Smooth muscle cell of the brain vasculature (primary cell): ENCODE results near the gene SHF.
"Not testable (repeated sequence)": the region's sequence is repeated elsewhere in the genome, so short reads cannot be mapped to it uniquely, and the experiment has no call there.

Experiments
- DNase-seq: peaks from one replicate; pipeline ENCODE4 v3.0.0-alpha.2; 2012; ENCODE audit warnings: low read depth, low spot score

The SHF gene

GRCh38 chr15:45147606-45148005, 40.2 kb downstream of the SHF start:
- no peak for DNase-seq

GRCh38 chr15:45146405-45146804, 41.4 kb downstream of the SHF start:
- no peak for DNase-seq

- DNase-seq = no peak
These were observed 43.0 kb downstream of the SHF start for GRCh38 chr15:45144775-45145174.

- no peak for DNase-seq
These were observed 43.8 kb downstream of the SHF start for GRCh38 chr15:45143946-45144345.

- DNase-seq = no peak
These were observed 44.7 kb downstream of the SHF start for GRCh38 chr15:45143056-45143455.

GRCh38 chr15:45141386-45141785, 46.4 kb downstream of the SHF start:
- DNase-seq = no peak

- no peak for DNase-seq
These were observed 47.1 kb downstream of the SHF start for GRCh38 chr15:45140557-45141250.

GRCh38 chr15:45139770-45140169, 48.0 kb downstream of the SHF start:
- DNase-seq = no peak

- no peak for DNase-seq
These were observed 48.7 kb downstream of the SHF start for GRCh38 chr15:45138814-45139765.

GRCh38 chr15:45137703-45138102, 50.1 kb downstream of the SHF start:
- DNase-seq = no peak

- no peak for DNase-seq
These were observed 51.4 kb downstream of the SHF start for GRCh38 chr15:45136378-45136764.

- DNase-seq = not testable (repeated sequence)
These were observed 51.9 kb downstream of the SHF start for GRCh38 chr15:45135705-45136377.

- no peak for DNase-seq
These were observed 52.8 kb downstream of the SHF start for GRCh38 chr15:45134682-45135604.

- DNase-seq = no peak
These were observed 53.7 kb downstream of the SHF start for GRCh38 chr15:45134046-45134445.

- DNase-seq = no peak
These were observed 54.2 kb downstream of the SHF start for GRCh38 chr15:45133561-45133920.

- DNase-seq = no peak
These were observed 54.8 kb downstream of the SHF start for GRCh38 chr15:45132844-45133560.

GRCh38 chr15:45131510-45131909, 56.3 kb downstream of the SHF start:
- DNase-seq = no peak

- DNase-seq = no peak
These were observed 57.3 kb downstream of the SHF start for GRCh38 chr15:45130291-45131000.

GRCh38 chr15:45129651-45130129, 58.1 kb downstream of the SHF start, which contains the start of the genes DUOX1 and DUOXA1:
DUOX1 (plus strand) TSS chr15:45129994; CDS start chr15:45131967, 1,973 bp downstream.
DUOXA1 (minus strand) TSS chr15:45129879; CDS start chr15:45123014, 6,865 bp downstream.
- no peak for DNase-seq
